NCI-H2107 (cell line): ENCODE results near the gene PPM1D.
A peak's percentile ranks its signal among the peaks of the same experiment; 100 is the strongest.
"Not testable (repeated sequence)": the region's sequence is repeated elsewhere in the genome, so short reads cannot be mapped to it uniquely, and the experiment has no call there.

Experiments
- DNase-seq: peaks from one replicate; lab custom pipeline; 2025; lab: John Stamatoyannopoulos, UW

The PPM1D gene

GRCh38 chr17:60674637-60675036, 74.6 kb downstream of the PPM1D start:
- not testable (repeated sequence) for DNase-seq

GRCh38 chr17:60675997-60676396, 76.0 kb downstream of the PPM1D start:
- no peak for DNase-seq

- DNase-seq: no peak
These were observed 76.8 kb downstream of the PPM1D start for GRCh38 chr17:60676758-60677307.

GRCh38 chr17:60677308-60678117, 77.5 kb downstream of the PPM1D start, which contains the start of gene BCAS3:
TSS of gene BCAS3 (plus strand) at chr17:60677851.
- DNase-seq: peak; percentile 95

GRCh38 chr17:60678118-60678444, 78.1 kb downstream of the PPM1D start:
- no peak for DNase-seq

GRCh38 chr17:60679287-60679686, 79.3 kb downstream of the PPM1D start:
- DNase-seq: no peak

GRCh38 chr17:60680754-60681153, 80.8 kb downstream of the PPM1D start:
- no peak for DNase-seq

GRCh38 chr17:60685437-60685836, 85.4 kb downstream of the PPM1D start:
- DNase-seq: no peak

GRCh38 chr17:60695960-60696359, 96.0 kb downstream of the PPM1D start:
- DNase-seq: no peak

GRCh38 chr17:60699090-60699489, 99.1 kb downstream of the PPM1D start:
- DNase-seq: no peak

GRCh38 chr17:60704170-60704569, 104.2 kb downstream of the PPM1D start:
- DNase-seq: no peak

GRCh38 chr17:60712675-60713074, 112.7 kb downstream of the PPM1D start:
- no peak for DNase-seq

GRCh38 chr17:60713608-60714007, 113.6 kb downstream of the PPM1D start:
- no peak for DNase-seq
